OCI-LY3 (cell line): ENCODE data around the gene SIRT1.

ENCODE experiments used
- EZH2phosphoT487 ChIP-seq: fragments of 200-600 bp; shearing (Covaris generic); IDR thresholded peaks from 2 replicates; pipeline ENCODE4 v1.6.1; 2018; ENCODE audit warnings: antibody characterized with exemption, mixed run types, low read depth
- TF ChIP-seq, protein P1 (sequence below): fragments of 200-600, 300-600 bp; sonication (generic); IDR thresholded peaks from 2 replicates; pipeline ENCODE4 v1.5.1; 2014; ENCODE audit warnings: antibody characterized with exemption, low read length, low read depth

DNA sequence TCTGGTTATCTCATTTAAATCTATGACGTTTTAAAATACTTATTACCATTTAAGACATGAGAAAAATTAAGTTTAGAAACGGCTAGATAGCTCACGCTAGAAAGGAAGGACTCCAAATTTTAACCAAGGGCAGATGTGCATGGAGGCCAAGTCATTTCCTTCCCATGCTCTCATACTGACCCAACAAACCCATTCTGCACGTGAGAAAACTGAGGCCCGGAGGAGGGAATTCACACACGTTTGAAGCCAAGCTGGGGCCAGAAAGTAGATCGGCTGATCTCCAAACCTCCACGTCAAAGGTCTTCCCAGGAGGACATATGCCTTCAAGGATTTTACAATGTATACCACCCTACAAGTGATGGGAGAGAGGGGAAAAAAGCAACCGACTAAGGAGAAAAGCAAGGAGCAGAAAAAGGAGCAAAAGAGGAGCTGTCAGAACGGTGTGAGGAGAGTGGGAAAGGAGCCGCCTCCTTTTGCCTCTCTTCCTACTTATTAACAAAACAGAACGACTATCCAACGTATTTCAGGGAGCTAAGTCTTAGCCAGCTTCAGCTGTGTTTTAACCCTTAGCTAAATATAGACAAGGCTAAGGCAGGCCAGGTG is 645 bp upstream of the SIRT1 start:
- TF ChIP-seq, protein P1, sequence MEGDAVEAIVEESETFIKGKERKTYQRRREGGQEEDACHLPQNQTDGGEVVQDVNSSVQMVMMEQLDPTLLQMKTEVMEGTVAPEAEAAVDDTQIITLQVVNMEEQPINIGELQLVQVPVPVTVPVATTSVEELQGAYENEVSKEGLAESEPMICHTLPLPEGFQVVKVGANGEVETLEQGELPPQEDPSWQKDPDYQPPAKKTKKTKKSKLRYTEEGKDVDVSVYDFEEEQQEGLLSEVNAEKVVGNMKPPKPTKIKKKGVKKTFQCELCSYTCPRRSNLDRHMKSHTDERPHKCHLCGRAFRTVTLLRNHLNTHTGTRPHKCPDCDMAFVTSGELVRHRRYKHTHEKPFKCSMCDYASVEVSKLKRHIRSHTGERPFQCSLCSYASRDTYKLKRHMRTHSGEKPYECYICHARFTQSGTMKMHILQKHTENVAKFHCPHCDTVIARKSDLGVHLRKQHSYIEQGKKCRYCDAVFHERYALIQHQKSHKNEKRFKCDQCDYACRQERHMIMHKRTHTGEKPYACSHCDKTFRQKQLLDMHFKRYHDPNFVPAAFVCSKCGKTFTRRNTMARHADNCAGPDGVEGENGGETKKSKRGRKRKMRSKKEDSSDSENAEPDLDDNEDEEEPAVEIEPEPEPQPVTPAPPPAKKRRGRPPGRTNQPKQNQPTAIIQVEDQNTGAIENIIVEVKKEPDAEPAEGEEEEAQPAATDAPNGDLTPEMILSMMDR, result no peak
- TF ChIP-seq EZH2phosphoT487, result no peak
